Measurements from ENCODE around the gene SLC38A8.

Gene SLC38A8

DNA sequence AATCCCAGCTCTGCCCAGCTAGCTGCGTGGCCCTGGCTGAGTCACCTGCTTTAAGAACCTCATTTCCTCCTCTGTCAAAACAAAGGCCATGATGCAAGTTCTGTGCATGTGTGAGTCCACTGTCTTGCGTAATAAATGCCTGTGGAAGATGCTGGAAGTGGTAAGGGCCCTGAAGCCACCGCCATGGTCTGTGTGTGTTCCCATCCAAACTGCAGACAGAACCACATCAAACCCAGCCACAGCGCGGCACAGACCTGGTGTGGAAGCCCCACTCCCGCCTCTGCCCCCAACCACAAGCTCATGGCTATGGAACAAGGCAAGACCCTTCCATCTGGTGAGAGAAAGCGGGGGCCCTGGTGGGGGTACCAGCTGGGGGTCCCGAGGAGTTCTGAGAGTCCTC lies 48.5 kb downstream of the SLC38A8 start:
- TF ChIP-seq, protein P1, sequence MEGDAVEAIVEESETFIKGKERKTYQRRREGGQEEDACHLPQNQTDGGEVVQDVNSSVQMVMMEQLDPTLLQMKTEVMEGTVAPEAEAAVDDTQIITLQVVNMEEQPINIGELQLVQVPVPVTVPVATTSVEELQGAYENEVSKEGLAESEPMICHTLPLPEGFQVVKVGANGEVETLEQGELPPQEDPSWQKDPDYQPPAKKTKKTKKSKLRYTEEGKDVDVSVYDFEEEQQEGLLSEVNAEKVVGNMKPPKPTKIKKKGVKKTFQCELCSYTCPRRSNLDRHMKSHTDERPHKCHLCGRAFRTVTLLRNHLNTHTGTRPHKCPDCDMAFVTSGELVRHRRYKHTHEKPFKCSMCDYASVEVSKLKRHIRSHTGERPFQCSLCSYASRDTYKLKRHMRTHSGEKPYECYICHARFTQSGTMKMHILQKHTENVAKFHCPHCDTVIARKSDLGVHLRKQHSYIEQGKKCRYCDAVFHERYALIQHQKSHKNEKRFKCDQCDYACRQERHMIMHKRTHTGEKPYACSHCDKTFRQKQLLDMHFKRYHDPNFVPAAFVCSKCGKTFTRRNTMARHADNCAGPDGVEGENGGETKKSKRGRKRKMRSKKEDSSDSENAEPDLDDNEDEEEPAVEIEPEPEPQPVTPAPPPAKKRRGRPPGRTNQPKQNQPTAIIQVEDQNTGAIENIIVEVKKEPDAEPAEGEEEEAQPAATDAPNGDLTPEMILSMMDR (conservative IDR thresholded peaks at IDR 0.05): no peak
- H3K27ac ChIP-seq: no peak overlapping the region

DNA sequence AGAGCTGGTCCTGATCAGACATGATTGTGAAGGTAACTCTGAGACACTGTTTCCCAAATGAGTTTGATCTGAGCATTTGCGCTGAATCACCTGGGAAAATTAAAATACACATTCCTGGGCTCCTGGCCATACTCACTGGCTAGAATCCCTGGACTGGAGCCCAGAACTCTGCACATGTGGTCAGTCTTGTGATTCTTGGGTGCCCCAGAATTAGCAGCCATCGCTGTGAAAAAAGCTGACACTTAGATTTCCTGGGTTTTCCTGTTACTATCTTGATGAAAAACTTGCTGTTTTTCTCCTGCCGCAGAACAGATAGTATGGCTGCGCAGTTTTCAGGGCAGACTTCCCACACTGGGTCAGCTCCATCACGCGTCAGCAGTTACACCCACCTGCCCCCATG lies 50.0 kb downstream of the SLC38A8 start:
- TF ChIP-seq, protein P1 (conservative IDR thresholded peaks at IDR 0.05): no peak
- no peak overlapping the region for H3K27ac ChIP-seq

DNA sequence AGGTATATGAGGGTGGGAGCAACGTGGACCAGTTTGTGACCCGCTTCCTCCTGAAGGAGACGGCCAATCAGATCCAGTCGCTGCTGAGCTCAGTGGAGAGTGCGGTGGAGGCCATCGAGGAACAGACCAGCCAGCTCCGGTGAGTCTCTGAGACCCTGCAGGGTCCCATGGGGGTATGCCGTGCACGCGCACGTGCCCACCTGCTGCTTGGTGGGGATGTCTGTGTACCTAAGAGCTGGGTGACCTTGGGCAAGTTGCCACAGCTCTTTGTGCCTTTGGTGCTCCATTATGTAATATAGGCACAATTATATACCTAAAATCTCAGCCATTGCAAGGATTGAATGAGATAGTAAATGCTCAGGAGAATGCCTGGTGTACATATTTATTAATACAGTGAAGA lies 52.1 kb downstream of the SLC38A8 start:
- TF ChIP-seq, protein P1 (conservative IDR thresholded peaks at IDR 0.05): no peak
- no peak overlapping the region for H3K27ac ChIP-seq

DNA sequence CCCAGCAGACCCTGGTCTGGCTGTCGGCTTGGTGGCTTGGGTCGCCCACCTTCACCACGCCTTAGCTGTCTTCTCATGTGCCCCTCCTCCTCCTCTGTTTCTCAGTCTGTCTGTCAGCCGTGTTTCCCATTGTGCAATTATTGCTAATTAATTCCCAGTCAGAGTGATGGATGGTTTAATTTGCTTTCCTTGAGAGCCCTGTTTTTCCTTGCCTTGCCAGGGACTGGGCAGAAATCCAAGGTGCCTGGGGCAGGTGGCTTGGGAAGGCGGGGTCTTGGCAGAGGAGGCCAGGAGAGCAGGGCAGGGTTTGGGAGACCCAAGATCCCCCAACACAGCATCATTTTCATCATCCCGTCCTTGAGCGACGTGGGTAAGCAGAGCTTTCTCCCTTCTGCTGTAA lies 53.3 kb downstream of the SLC38A8 start:
- H3K27ac ChIP-seq: no peak overlapping the region
- TF ChIP-seq, protein P1 (conservative IDR thresholded peaks at IDR 0.05): no peak

DNA sequence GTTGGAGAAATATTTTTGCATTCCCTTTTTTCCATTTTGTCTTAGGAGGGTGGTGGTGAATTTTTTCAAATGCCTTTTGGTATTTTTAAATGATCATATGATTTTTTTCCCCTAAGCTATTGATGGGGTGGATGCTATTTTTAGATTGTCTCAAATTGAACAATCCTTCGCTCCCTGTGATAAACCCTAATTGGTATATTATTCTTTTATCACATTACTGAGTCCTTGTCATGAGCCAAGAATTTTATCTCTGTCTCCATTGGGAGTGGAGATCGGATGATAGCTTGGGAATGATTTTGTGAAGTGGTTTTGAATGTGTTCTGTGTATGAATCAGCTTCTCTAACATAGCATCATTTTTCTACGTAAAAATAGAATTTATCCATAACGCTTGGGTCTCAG lies 59.1 kb downstream of the SLC38A8 start:
- TF ChIP-seq, protein P1 (conservative IDR thresholded peaks at IDR 0.05): no peak
- H3K27ac ChIP-seq: no peak overlapping the region

DNA sequence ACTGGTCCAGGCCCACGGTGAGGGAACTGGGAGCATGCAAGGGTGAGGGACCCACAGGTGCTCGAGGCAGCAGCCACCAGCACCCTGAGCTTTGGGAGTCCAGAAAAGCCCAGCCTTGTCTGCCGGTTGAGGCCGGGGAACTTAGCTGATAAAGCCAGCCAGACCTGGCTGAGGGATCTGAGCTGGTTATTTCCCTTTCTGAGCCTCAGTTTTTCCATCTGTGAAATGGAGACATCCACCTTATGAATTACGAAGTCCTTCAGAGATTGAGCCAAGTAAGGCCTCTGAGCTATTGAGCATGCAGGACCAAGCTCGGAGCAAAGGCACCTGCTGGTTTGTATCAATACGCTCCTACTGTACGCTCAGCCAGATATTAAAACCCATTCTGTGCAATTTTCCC lies 60.8 kb downstream of the SLC38A8 start:
- TF ChIP-seq, protein P1 (conservative IDR thresholded peaks at IDR 0.05): no peak
- no peak overlapping the region for H3K27ac ChIP-seq

DNA sequence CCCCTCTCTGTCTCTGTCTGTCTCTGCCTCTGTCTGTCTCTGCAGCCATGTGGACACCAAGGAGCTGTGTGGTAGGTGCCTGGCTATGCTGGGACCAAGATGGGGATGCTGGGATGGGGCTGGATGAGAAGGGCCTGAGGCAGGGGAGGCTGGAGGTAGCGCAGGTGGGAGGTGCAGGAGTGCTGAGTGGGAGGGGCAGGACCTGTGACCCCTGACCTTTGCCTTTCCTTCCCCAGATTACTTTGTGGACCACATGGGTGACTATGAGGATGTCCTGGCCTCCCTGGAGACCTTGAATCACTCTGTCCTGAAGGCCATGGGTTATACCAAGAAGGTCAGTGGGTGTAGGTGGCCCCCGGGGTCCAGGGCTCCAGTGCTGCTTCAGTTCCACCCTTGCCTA lies 61.8 kb downstream of the SLC38A8 start:
- TF ChIP-seq, protein P1 (conservative IDR thresholded peaks at IDR 0.05): no peak
- no peak overlapping the region for H3K27ac ChIP-seq

DNA sequence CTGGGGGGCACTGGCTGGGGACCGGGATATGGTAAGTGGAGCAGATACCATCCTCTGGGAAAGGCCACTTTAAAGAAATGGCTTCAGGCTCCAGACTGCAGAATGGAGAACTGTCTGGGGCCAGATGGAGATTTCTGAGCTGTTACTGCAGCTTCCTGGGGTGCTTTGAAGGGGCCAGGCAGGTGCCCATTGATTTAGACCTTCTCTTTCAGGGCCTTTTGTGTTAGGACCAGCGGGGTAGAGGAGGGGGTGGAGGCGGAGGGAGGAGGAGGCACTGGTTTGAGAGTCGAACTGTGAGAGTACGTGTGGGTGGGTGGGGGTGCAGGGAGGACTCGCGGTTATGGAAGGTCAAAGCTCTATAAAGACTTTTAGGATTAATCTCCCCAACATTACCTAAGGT lies 63.2 kb downstream of the SLC38A8 start:
- TF ChIP-seq, protein P1 (conservative IDR thresholded peaks at IDR 0.05): no peak
- H3K27ac ChIP-seq: no peak overlapping the region
